UCSD-AML1 (cell line): ENCODE data around the gene RHOT1.
A peak's percentile ranks its signal among the peaks of the same experiment; 100 is the strongest.
"Not testable (repeated sequence)": the region's sequence is repeated elsewhere in the genome, so short reads cannot be mapped to it uniquely, and the experiment has no call there.

Source experiments
- DNase-seq: peaks from one replicate; lab custom pipeline; 2025; ENCODE audit not compliant: unreplicated experiment; lab: John Stamatoyannopoulos, UW

Gene RHOT1

GRCh38 chr17:32223703-32224102, 81.4 kb downstream of the RHOT1 start:
- no peak for DNase-seq

- no peak for DNase-seq
Measured at GRCh38 chr17:32226886-32227285, 84.6 kb downstream of the RHOT1 start.

GRCh38 chr17:32227910-32228309, 85.6 kb downstream of the RHOT1 start:
- DNase-seq: no peak

- DNase-seq: no peak
Measured at GRCh38 chr17:32235588-32235987, 93.3 kb downstream of the RHOT1 start.

- no peak for DNase-seq
Measured at GRCh38 chr17:32239456-32239855, 97.2 kb downstream of the RHOT1 start.

GRCh38 chr17:32240750-32241149, 98.4 kb downstream of the RHOT1 start:
- no peak for DNase-seq

GRCh38 chr17:32241640-32242039, 99.3 kb downstream of the RHOT1 start:
- DNase-seq: no peak

GRCh38 chr17:32249475-32249874, 107.2 kb downstream of the RHOT1 start:
- DNase-seq: no peak

GRCh38 chr17:32253117-32253611, 110.9 kb downstream of the RHOT1 start:
- peak; percentile 73 for DNase-seq

GRCh38 chr17:32256012-32256700, 113.9 kb downstream of the RHOT1 start:
- no peak for DNase-seq

- no peak for DNase-seq
Measured at GRCh38 chr17:32256701-32257019, 114.4 kb downstream of the RHOT1 start.

- DNase-seq: no peak
Measured at GRCh38 chr17:32258383-32259140, 116.3 kb downstream of the RHOT1 start.

GRCh38 chr17:32259586-32259985, 117.3 kb downstream of the RHOT1 start:
- DNase-seq: no peak

- no peak for DNase-seq
Measured at GRCh38 chr17:32261417-32261736, 119.1 kb downstream of the RHOT1 start.

GRCh38 chr17:32261936-32262510, 119.7 kb downstream of the RHOT1 start:
- DNase-seq: no peak

GRCh38 chr17:32263515-32263914, 121.2 kb downstream of the RHOT1 start:
- DNase-seq: not testable (repeated sequence)

- no peak for DNase-seq
Measured at GRCh38 chr17:32264140-32264799, 122.0 kb downstream of the RHOT1 start.

- no peak for DNase-seq
Measured at GRCh38 chr17:32264823-32265191, 122.5 kb downstream of the RHOT1 start.

- DNase-seq: no peak
Measured at GRCh38 chr17:32265192-32265923, 123.1 kb downstream of the RHOT1 start, which contains the start of gene RHBDL3. TSS of gene RHBDL3 (plus strand) at chr17:32265832. CDS start at chr17:32266190, 358 bp downstream.

GRCh38 chr17:32266051-32266388, 123.7 kb downstream of the RHOT1 start:
- no peak for DNase-seq
